A549 (cell line): Measurements from ENCODE around the gene VEGFC. TPM values are rescaled to one million over a fixed set of nuclear protein-coding genes. Genes with fewer than 3 reads are reported as not detected.
A peak's percentile ranks its signal among the peaks of the same experiment; 100 is the strongest.

Experiments
- ATAC-seq, 2 experiments: fragments of 200-7000 bp in 1 of 2; fragments of >200 bp in 1 of 2; cut with Nextera tagmentation in 1 of 2; cut with Tn5 transposase in 1 of 2; 3 replicates each; pipeline versions ENCODE4 v1.8.0 to v1.9.1; 2018 to 2020; ENCODE audit warnings: mild to moderate bottlenecking in 1 of 2, moderate library complexity in 1 of 2
- CTCF ChIA-PET: fragments of 300-600 bp; sonication (Branson Sonifier 250); formaldehyde crosslinking; extraction: SDS; loops from one replicate; lab custom pipeline; 2021; ENCODE audit warnings: antibody characterized with exemption, inconsistent platforms; lab: Yijun Ruan, JAX
- POLR2A ChIA-PET: fragments of 350-600 bp; formaldehyde crosslinking; extraction: SDS; loops from one replicate; lab custom pipeline; 2021; ENCODE audit warnings: antibody characterized with exemption, inconsistent platforms; lab: Yijun Ruan, JAX
- DNase-seq, 2 experiments: peaks; one replicate each; pipeline versions ENCODE4 v3.0.0 to v3.0.0-alpha.2; 2011 to 2016; ENCODE audit warnings: low read depth in 1 of 2, low spot score in 1 of 2
- FAIRE-seq: peaks from 2 replicates; lab custom pipeline; 2011; peaks lifted over from hg19 to GRCh38; lab: Jason Lieb, UNC
- H3K27ac ChIP-seq, 2 experiments: fragments of >200 bp; sonication (Bioruptor Twin); formaldehyde crosslinking; 3 replicates each; pipeline ENCODE4 v1.5.1; 2016 to 2017
- H3K4me1 ChIP-seq: fragments of >200 bp; sonication (Bioruptor Twin); formaldehyde crosslinking; 3 replicates; pipeline ENCODE4 v1.6.1; 2016
- H3K4me2 ChIP-seq: fragments of >200 bp; sonication (Bioruptor Twin); formaldehyde crosslinking; 3 replicates; pipeline ENCODE4 v1.6.1; 2016
- H3K4me3 ChIP-seq: fragments of >200 bp; sonication (Bioruptor Twin); formaldehyde crosslinking; 3 replicates; pipeline ENCODE4 v1.5.1; 2016
- H3K9me3 ChIP-seq: fragments of >200 bp; sonication (Bioruptor Twin); formaldehyde crosslinking; 3 replicates; pipeline ENCODE4 v1.6.1; 2016
- FOSB ChIP-seq: fragments of 250-450 bp; sonication (Bioruptor Pico); IDR thresholded peaks from 2 replicates; pipeline ENCODE4 v1.5.0; 2020; ENCODE audit warnings: mild to moderate bottlenecking, moderate library complexity
- FOSL2 ChIP-seq, 2 experiments: fragments of 450-650 bp in 1 of 2; fragments of >200 bp in 1 of 2; sonication (Bioruptor Twin) in 1 of 2; formaldehyde crosslinking; IDR thresholded peaks; 2 replicates each; pipeline versions ENCODE4 v1.5.0 to v1.6.1; 2016 to 2020; ENCODE audit warnings: mild to moderate bottlenecking in 1 of 2, moderate library complexity in 1 of 2
- FOXS1 ChIP-seq: fragments of 250-450 bp; sonication (Bioruptor Pico); IDR thresholded peaks from 2 replicates; pipeline ENCODE4 v1.5.0; 2020; ENCODE audit warnings: mild to moderate bottlenecking, moderate library complexity
- HDAC2 ChIP-seq: fragments of 200-600 bp; sonication (generic); IDR thresholded peaks from 2 replicates; pipeline ENCODE4 v1.6.1; 2016
- HOXA7 ChIP-seq: fragments of 250-450 bp; sonication (Bioruptor Pico); IDR thresholded peaks from 2 replicates; pipeline ENCODE4 v1.5.0; 2020; ENCODE audit warnings: mild to moderate bottlenecking, moderate library complexity
- HOXB13 ChIP-seq: fragments of 250-450 bp; sonication (Bioruptor Pico); IDR thresholded peaks from 2 replicates; pipeline ENCODE4 v1.5.0; 2020; ENCODE audit warnings: low read depth, mild to moderate bottlenecking, moderate library complexity
- HOXB5 ChIP-seq: fragments of 250-450 bp; sonication (Bioruptor Pico); IDR thresholded peaks from 2 replicates; pipeline ENCODE4 v1.5.0; 2020; ENCODE audit warnings: mild to moderate bottlenecking, moderate library complexity
- JUN ChIP-seq, 2 experiments: fragments of >200 bp; sonication (Bioruptor Twin); formaldehyde crosslinking; IDR thresholded peaks; 2 replicates in 1 of 2; 3 replicates in 1 of 2; pipeline ENCODE4 v1.6.1; 2016 to 2017
- MAFK ChIP-seq: fragments of 450-650 bp; IDR thresholded peaks from 2 replicates; pipeline ENCODE4 v1.6.1; 2014; ENCODE audit not compliant: partially characterized antibody
- MYC ChIP-seq: IDR thresholded peaks from 2 replicates; pipeline ENCODE4 v1.6.1; 2012; ENCODE audit warnings: mild to moderate bottlenecking, inconsistent platforms, low read length, improper control_type of control experiment, borderline replicate concordance
- POLR2A ChIP-seq: IDR thresholded peaks from 2 replicates; pipeline ENCODE4 v1.6.1; 2012; ENCODE audit warnings: mild to moderate bottlenecking, low read length
- RNF2 ChIP-seq: fragments of 200-600 bp; sonication (generic); IDR thresholded peaks from 2 replicates; pipeline ENCODE4 v1.6.1; 2016; ENCODE audit warnings: low read depth, mild to moderate bottlenecking, antibody characterized with exemption, moderate library complexity, borderline replicate concordance
- ZC3H11A ChIP-seq: fragments of 450-650 bp; IDR thresholded peaks from 2 replicates; pipeline ENCODE4 v1.6.1; 2014; ENCODE audit warnings: antibody characterized with exemption, mild to moderate bottlenecking
- ZNF302 ChIP-seq: fragments of 250-450 bp; sonication (Bioruptor Pico); IDR thresholded peaks from 2 replicates; pipeline ENCODE4 v1.9.0; 2021; ENCODE audit warnings: inconsistent platforms, mild to moderate bottlenecking, moderate library complexity
- WGBS: methylation state at CpG from one replicate; pipeline ENCODE4 v1.1.6; 2017; ENCODE audit errors: missing lambda C conversion rate; 5-methylcytosine and 5-hydroxymethylcytosine counted together
- polyA plus RNA-seq, 4 experiments: library from polyadenylated mRNA; depleted of rRNA in 3 of 4; stranded (reverse); fragments of >200 nt; fragmentation: RNase III in 1 of 4; extraction: RNeasy Plus Mini Kit Qiagen cat#74134 plus additional on column Dnase treatment in 1 of 4; gene quantifications; 2 replicates in 3 of 4; 3 replicates in 1 of 4; pipeline ENCODE4 v1.2.3, GENCODE V29; 2011 to 2017
- TF ChIP-seq, protein P1 (sequence below): fragments of 200-600 bp; sonication (generic); IDR thresholded peaks from 2 replicates; pipeline ENCODE4 v1.6.1; 2016; ENCODE audit warnings: antibody characterized with exemption, mild to moderate bottlenecking, moderate library complexity
- TF ChIP-seq, protein P2 (sequence below): fragments of >200 bp; sonication (Bioruptor Twin); formaldehyde crosslinking; IDR thresholded peaks from 3 replicates; pipeline ENCODE4 v1.5.1; 2016
- TF ChIP-seq, protein P3 (sequence below): IDR thresholded peaks from 2 replicates; pipeline ENCODE4 v1.6.1; 2012
- TF ChIP-seq, protein P4 (sequence below): fragments of 450-650 bp; IDR thresholded peaks from 2 replicates; pipeline ENCODE4 v1.6.1; 2014; ENCODE audit warnings: antibody characterized with exemption
- TF ChIP-seq, protein P5 (sequence below): fragments of 150-350 bp; IDR thresholded peaks from 2 replicates; pipeline ENCODE4 v1.6.1; 2014; ENCODE audit warnings: low read depth, mild to moderate bottlenecking, low read length

The VEGFC gene
- polyA plus RNA-seq, 2 of the 4 experiments (the other 2 are of a cell fraction) = 11.6 to 14.4 TPM

DNA sequence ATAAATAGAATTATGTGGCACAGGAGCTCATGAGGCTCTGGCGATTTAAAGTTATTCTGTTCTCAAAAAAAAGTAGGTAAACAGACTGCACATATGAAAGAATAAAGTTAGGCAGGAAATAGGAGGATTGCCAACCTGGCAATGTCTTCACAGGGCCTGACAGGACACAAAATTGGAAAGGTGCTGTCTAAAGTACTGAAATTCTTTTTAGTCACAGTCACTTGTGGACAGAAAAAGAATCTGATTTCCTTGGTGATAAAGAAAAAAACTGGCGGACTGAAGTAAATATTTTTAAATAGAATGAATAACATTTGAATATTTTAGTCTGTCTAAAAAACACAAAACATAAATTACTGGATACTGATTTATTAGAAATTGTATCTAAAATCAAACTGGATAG is 124.4 kb downstream of the VEGFC start:
- no peak for FAIRE-seq
- Histone ChIP-seq H3K27ac (no peak overlapping the region), H3K4me2 (no peak overlapping the region), H3K4me1 (no peaks in the 10 kb centered on the region), H3K4me3 (no peak overlapping the region), H3K9me3 (no peaks in the 10 kb centered on the region)
- ATAC-seq = no peak
- ChIA-PET CTCF (no interaction called here), POLR2A (no interaction called here)
- DNase-seq = no peak
- TF ChIP-seq, protein P1, sequence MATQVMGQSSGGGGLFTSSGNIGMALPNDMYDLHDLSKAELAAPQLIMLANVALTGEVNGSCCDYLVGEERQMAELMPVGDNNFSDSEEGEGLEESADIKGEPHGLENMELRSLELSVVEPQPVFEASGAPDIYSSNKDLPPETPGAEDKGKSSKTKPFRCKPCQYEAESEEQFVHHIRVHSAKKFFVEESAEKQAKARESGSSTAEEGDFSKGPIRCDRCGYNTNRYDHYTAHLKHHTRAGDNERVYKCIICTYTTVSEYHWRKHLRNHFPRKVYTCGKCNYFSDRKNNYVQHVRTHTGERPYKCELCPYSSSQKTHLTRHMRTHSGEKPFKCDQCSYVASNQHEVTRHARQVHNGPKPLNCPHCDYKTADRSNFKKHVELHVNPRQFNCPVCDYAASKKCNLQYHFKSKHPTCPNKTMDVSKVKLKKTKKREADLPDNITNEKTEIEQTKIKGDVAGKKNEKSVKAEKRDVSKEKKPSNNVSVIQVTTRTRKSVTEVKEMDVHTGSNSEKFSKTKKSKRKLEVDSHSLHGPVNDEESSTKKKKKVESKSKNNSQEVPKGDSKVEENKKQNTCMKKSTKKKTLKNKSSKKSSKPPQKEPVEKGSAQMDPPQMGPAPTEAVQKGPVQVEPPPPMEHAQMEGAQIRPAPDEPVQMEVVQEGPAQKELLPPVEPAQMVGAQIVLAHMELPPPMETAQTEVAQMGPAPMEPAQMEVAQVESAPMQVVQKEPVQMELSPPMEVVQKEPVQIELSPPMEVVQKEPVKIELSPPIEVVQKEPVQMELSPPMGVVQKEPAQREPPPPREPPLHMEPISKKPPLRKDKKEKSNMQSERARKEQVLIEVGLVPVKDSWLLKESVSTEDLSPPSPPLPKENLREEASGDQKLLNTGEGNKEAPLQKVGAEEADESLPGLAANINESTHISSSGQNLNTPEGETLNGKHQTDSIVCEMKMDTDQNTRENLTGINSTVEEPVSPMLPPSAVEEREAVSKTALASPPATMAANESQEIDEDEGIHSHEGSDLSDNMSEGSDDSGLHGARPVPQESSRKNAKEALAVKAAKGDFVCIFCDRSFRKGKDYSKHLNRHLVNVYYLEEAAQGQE = peak; percentile 69
- TF ChIP-seq, protein P2, sequence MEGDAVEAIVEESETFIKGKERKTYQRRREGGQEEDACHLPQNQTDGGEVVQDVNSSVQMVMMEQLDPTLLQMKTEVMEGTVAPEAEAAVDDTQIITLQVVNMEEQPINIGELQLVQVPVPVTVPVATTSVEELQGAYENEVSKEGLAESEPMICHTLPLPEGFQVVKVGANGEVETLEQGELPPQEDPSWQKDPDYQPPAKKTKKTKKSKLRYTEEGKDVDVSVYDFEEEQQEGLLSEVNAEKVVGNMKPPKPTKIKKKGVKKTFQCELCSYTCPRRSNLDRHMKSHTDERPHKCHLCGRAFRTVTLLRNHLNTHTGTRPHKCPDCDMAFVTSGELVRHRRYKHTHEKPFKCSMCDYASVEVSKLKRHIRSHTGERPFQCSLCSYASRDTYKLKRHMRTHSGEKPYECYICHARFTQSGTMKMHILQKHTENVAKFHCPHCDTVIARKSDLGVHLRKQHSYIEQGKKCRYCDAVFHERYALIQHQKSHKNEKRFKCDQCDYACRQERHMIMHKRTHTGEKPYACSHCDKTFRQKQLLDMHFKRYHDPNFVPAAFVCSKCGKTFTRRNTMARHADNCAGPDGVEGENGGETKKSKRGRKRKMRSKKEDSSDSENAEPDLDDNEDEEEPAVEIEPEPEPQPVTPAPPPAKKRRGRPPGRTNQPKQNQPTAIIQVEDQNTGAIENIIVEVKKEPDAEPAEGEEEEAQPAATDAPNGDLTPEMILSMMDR = no peak
- 64% methylated on average over 2 of the region's 2 CpGs for WGBS

DNA sequence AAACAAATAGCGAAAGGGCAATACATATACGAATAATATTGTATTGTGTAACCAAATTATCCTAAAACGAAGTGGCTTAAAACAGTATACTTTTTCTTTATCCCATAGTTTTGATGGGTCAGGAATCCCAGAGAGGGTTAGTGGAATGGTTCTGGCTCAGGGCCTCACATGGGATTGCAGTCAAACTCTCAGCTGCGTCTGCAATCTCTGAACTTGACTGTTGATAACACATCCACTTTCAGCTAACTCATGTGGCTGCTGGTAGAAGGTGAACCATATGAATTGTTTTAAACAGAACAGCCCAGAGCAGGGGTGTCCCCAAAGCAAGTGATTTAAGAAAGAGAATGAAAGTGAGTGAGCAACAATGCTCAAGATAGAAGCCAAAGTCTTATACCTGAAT is 127.8 kb downstream of the VEGFC start:
- ChIA-PET CTCF (interaction anchor here (1.2 kb wide), 1 partner anchor 383 kb away, joined by 4 read pairs; no protein-coding TSS in a partner anchor), POLR2A (no interaction called here)
- TF ChIP-seq ZNF302 (CRISPR knock-in tag) (no peak), FOSL2 (IDR thresholded peaks at IDR 0.05) (no peak), FOSL2 (CRISPR knock-in tag; IDR thresholded peaks at IDR 0.05) (no peak), HDAC2 (no peak), FOSB (CRISPR knock-in tag) (no peak), ZC3H11A (no peak), JUN (IDR thresholded peaks at IDR 0.05) (no peak), FOXS1 (CRISPR knock-in tag) (no peak), HOXA7 (CRISPR knock-in tag) (no peak), HOXB13 (no peak), HOXB5 (CRISPR knock-in tag) (no peak), MYC (no peak), RNF2 (no peak), POLR2A (no peak), MAFK (no peak)
- TF ChIP-seq, protein P3, sequence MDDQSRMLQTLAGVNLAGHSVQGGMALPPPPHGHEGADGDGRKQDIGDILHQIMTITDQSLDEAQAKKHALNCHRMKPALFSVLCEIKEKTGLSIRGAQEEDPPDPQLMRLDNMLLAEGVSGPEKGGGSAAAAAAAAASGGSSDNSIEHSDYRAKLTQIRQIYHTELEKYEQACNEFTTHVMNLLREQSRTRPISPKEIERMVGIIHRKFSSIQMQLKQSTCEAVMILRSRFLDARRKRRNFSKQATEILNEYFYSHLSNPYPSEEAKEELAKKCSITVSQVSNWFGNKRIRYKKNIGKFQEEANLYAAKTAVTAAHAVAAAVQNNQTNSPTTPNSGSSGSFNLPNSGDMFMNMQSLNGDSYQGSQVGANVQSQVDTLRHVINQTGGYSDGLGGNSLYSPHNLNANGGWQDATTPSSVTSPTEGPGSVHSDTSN = no peak
- TF ChIP-seq, protein P4, sequence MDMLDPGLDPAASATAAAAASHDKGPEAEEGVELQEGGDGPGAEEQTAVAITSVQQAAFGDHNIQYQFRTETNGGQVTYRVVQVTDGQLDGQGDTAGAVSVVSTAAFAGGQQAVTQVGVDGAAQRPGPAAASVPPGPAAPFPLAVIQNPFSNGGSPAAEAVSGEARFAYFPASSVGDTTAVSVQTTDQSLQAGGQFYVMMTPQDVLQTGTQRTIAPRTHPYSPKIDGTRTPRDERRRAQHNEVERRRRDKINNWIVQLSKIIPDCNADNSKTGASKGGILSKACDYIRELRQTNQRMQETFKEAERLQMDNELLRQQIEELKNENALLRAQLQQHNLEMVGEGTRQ = no peak
- TF ChIP-seq, protein P5, sequence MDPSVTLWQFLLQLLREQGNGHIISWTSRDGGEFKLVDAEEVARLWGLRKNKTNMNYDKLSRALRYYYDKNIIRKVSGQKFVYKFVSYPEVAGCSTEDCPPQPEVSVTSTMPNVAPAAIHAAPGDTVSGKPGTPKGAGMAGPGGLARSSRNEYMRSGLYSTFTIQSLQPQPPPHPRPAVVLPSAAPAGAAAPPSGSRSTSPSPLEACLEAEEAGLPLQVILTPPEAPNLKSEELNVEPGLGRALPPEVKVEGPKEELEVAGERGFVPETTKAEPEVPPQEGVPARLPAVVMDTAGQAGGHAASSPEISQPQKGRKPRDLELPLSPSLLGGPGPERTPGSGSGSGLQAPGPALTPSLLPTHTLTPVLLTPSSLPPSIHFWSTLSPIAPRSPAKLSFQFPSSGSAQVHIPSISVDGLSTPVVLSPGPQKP = no peak
- no peak overlapping the region for H3K27ac ChIP-seq
- FAIRE-seq = no peak
- no peak for ATAC-seq
- DNase-seq = no peak
- no peaks in the 10 kb centered on the region for H3K4me1 ChIP-seq
- no peak overlapping the region for H3K4me2 ChIP-seq
- no peak overlapping the region for H3K4me3 ChIP-seq
- 75% methylated on average over 4 of the region's 4 CpGs for WGBS
- H3K9me3 ChIP-seq = no peaks in the 10 kb centered on the region
